Bronchial epithelial cell (primary cell): ENCODE results near the gene COA6. TPM values are rescaled to one million over a fixed set of nuclear protein-coding genes. Genes with fewer than 3 reads are reported as not detected.

Source experiments
- DNase-seq: peaks from one replicate; pipeline ENCODE4 v3.0.0-alpha.2; 2010; ENCODE audit warnings: low read depth
- FAIRE-seq: peaks from 2 replicates; lab custom pipeline; 2011; peaks lifted over from hg19 to GRCh38; lab: Jason Lieb, UNC
- H3K27me3 ChIP-seq: 2 replicates; pipeline ENCODE4 v1.5.1; 2011; ENCODE audit warnings: low read length; ENCODE audit not compliant: control insufficient read depth, insufficient read depth
- H3K36me3 ChIP-seq: 2 replicates; pipeline ENCODE4 v1.5.1; 2011; ENCODE audit warnings: low read length; ENCODE audit not compliant: control insufficient read depth, insufficient read depth
- H3K4me3 ChIP-seq: 2 replicates; pipeline ENCODE4 v1.5.1; 2011; ENCODE audit warnings: mild to moderate bottlenecking, low read depth, low read length, control low read depth
- total RNA-seq: library from RNA; depleted of rRNA; stranded (reverse); fragments of >200 nt; gene quantifications from 2 replicates; pipeline ENCODE4 v1.2.1, GENCODE V29; 2014
- TF ChIP-seq, protein P1 (sequence below): IDR thresholded peaks from 2 replicates; pipeline ENCODE4 v1.5.1; 2011; ENCODE audit warnings: mild to moderate bottlenecking, moderate library complexity, low read length, control low read depth, inconsistent platforms; ENCODE audit not compliant: insufficient read depth, severe bottlenecking

COA6 gene
- total RNA-seq, 1 donor from 2014 or later = 29.7 TPM

- H3K27me3 ChIP-seq = no peaks in the 10 kb centered on the region
- DNase-seq = no peak
- H3K4me3 ChIP-seq = no peak overlapping the region
- TF ChIP-seq, protein P1, sequence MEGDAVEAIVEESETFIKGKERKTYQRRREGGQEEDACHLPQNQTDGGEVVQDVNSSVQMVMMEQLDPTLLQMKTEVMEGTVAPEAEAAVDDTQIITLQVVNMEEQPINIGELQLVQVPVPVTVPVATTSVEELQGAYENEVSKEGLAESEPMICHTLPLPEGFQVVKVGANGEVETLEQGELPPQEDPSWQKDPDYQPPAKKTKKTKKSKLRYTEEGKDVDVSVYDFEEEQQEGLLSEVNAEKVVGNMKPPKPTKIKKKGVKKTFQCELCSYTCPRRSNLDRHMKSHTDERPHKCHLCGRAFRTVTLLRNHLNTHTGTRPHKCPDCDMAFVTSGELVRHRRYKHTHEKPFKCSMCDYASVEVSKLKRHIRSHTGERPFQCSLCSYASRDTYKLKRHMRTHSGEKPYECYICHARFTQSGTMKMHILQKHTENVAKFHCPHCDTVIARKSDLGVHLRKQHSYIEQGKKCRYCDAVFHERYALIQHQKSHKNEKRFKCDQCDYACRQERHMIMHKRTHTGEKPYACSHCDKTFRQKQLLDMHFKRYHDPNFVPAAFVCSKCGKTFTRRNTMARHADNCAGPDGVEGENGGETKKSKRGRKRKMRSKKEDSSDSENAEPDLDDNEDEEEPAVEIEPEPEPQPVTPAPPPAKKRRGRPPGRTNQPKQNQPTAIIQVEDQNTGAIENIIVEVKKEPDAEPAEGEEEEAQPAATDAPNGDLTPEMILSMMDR = no peak
- FAIRE-seq = no peak
- H3K36me3 ChIP-seq = peaks cover 1% of the 10 kb centered on the region
These were observed 14.8 kb downstream of the COA6 start for GRCh38 chr1:234388094-234388493.

DNA sequence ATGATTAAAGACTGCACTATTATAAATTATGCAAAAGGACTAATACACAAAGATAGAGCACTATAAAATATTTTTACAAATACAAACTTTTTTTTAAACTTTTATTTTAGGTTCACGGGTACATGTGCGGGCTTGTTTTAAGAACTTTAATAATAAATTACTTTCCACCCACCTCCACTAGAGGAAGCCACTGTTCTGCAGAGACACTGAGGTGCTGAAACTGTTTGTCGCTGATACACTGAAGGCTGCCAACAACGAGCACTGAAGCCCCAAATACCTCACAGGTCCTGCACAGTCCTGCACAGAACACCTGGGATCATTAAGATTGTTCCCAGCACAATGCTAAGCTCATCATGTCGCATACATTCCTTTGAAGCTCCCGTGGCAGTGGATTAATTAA, 19.9 kb downstream of the COA6 start:
- Histone ChIP-seq H3K4me3 (no peak overlapping the region), H3K27me3 (no peaks in the 10 kb centered on the region), H3K36me3 (peaks cover 6% of the 10 kb centered on the region)
- FAIRE-seq (no peak), DNase-seq (no peak)
- TF ChIP-seq, protein P1 = no peak

DNA sequence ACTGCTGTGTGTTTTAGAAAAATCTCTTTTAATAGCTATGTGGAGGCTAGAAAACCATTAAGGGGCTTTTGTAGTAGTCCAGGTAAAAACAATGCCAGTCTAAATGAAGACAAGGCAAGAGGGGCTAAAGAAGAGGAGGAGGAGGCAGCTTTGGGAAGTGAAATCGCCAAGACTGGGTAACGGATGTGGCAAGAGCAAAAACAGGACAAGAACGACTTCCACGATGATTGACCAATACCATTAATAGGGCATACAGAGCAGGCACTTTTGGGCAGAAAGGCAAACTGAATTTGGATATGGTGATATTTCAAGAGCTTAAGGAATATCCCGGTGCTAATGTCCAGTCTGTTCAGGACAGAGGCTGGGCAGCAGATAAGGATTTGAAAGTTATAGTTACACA, 22.0 kb downstream of the COA6 start:
- FAIRE-seq (no peak), DNase-seq (no peak)
- Histone ChIP-seq H3K4me3 (no peak overlapping the region), H3K27me3 (no peaks in the 10 kb centered on the region), H3K36me3 (peaks cover 6% of the 10 kb centered on the region)
- TF ChIP-seq, protein P1 = no peak

GRCh38 chr1:234396092-234396491, 22.8 kb downstream of the COA6 start:
- TF ChIP-seq, protein P1 = no peak
- FAIRE-seq (no peak), DNase-seq (no peak)

GRCh38 chr1:234396871-234397270, 23.6 kb downstream of the COA6 start:
- TF ChIP-seq, protein P1 = no peak
- Histone ChIP-seq H3K27me3 (no peaks in the 10 kb centered on the region), H3K4me3 (no peak overlapping the region), H3K36me3 (peaks cover 5% of the 10 kb centered on the region)
- no peak for FAIRE-seq
- DNase-seq = no peak

More at GRCh38 chr1:234396092-234396491, 22.8 kb downstream of the COA6 start:
- H3K36me3 ChIP-seq = peaks cover 6% of the 10 kb centered on the region
- H3K4me3 ChIP-seq = no peak overlapping the region
- H3K27me3 ChIP-seq = no peaks in the 10 kb centered on the region

- TF ChIP-seq, protein P1 = no peak
- Histone ChIP-seq H3K36me3 (peaks cover 5% of the 10 kb centered on the region), H3K27me3 (no peaks in the 10 kb centered on the region), H3K4me3 (no peak overlapping the region)
- DNase-seq (no peak), FAIRE-seq (no peak)
These were observed 24.5 kb downstream of the COA6 start for GRCh38 chr1:234397732-234398131.
